ENCODE measurements around the gene VDAC2.

Gene VDAC2

GRCh38 chr10:75223507-75223906 is 12.9 kb downstream of the VDAC2 start:
- peaks cover 92% of the 10 kb centered on the region for H3K36me3 ChIP-seq
- TF ChIP-seq CTCF (IDR thresholded peaks at IDR 0.05; ENCODE audit: low read depth, low read length), result no peak
- no peaks in the 10 kb centered on the region for H3K4me1 ChIP-seq
- no peak overlapping the region for H3K4me3 ChIP-seq (ENCODE audit: low read depth, low read length)
- no peak for DNase-seq
- no peaks in the 10 kb centered on the region for H3K27me3 ChIP-seq
- H3K9me3 ChIP-seq, result no peaks in the 10 kb centered on the region

- H3K4me1 ChIP-seq, result no peaks in the 10 kb centered on the region
- H3K9me3 ChIP-seq, result no peaks in the 10 kb centered on the region
- no peak for TF ChIP-seq CTCF (IDR thresholded peaks at IDR 0.05; ENCODE audit: low read depth, low read length)
- peaks cover 82% of the 10 kb centered on the region for H3K36me3 ChIP-seq
- no peaks in the 10 kb centered on the region for H3K27me3 ChIP-seq
- DNase-seq, result no peak
- no peak overlapping the region for H3K4me3 ChIP-seq (ENCODE audit: low read depth, low read length)
These were observed 15.5 kb downstream of the VDAC2 start for GRCh38 chr10:75226095-75226494.

GRCh38 chr10:75226656-75227055 is 16.1 kb downstream of the VDAC2 start:
- DNase-seq, result no peak
- Histone ChIP-seq H3K9me3 (no peaks in the 10 kb centered on the region), H3K4me1 (no peaks in the 10 kb centered on the region), H3K27me3 (no peaks in the 10 kb centered on the region), H3K4me3 (ENCODE audit: low read depth, low read length) (no peak overlapping the region), H3K36me3 (peaks cover 82% of the 10 kb centered on the region)
- no peak for TF ChIP-seq CTCF (IDR thresholded peaks at IDR 0.05; ENCODE audit: low read depth, low read length)

GRCh38 chr10:75228278-75228677 is 17.7 kb downstream of the VDAC2 start:
- Histone ChIP-seq H3K36me3 (peaks cover 80% of the 10 kb centered on the region), H3K4me1 (peaks cover 5% of the 10 kb centered on the region)
- no peak for TF ChIP-seq CTCF (IDR thresholded peaks at IDR 0.05; ENCODE audit: low read depth, low read length)

GRCh38 chr10:75228834-75229233 is 18.2 kb downstream of the VDAC2 start:
- Histone ChIP-seq H3K4me1 (peaks cover 10% of the 10 kb centered on the region), H3K27me3 (no peaks in the 10 kb centered on the region), H3K36me3 (peaks cover 77% of the 10 kb centered on the region), H3K9me3 (no peaks in the 10 kb centered on the region), H3K4me3 (ENCODE audit: low read depth, low read length) (no peak overlapping the region)
- DNase-seq, result no peak
- TF ChIP-seq CTCF (IDR thresholded peaks at IDR 0.05; ENCODE audit: low read depth, low read length), result no peak

More at GRCh38 chr10:75228278-75228677, 17.7 kb downstream of the VDAC2 start:
- Histone ChIP-seq H3K4me3 (ENCODE audit: low read depth, low read length) (no peak overlapping the region), H3K27me3 (no peaks in the 10 kb centered on the region), H3K9me3 (no peaks in the 10 kb centered on the region)
- no peak for DNase-seq

- no peak for TF ChIP-seq CTCF (IDR thresholded peaks at IDR 0.05; ENCODE audit: low read depth, low read length)
- H3K36me3 ChIP-seq, result peaks cover 65% of the 10 kb centered on the region
- no peak for DNase-seq
- H3K4me1 ChIP-seq, result peaks cover 12% of the 10 kb centered on the region
- H3K4me3 ChIP-seq (ENCODE audit: low read depth, low read length), result no peak overlapping the region
- no peaks in the 10 kb centered on the region for H3K27me3 ChIP-seq
- no peaks in the 10 kb centered on the region for H3K9me3 ChIP-seq
These were observed 19.4 kb downstream of the VDAC2 start for GRCh38 chr10:75229971-75230370.

All from BE2C (cell line).